ENCODE data around the gene OR4A15.

OR4A15 gene

GRCh38 chr11:55367674-55368073, at the start of gene OR4A15:
Gene OR4A15 (plus strand): TSS chr11:55367974. CDS start chr11:55367974, 0 bp downstream.
- DNase-seq, result no peak

GRCh38 chr11:55324500-55324899, 43.3 kb upstream of the OR4A15 start:
- no peak for DNase-seq

- DNase-seq, result no peak
These were observed 24.9 kb upstream of the OR4A15 start, which contains the start of gene OR4A16 for GRCh38 chr11:55342901-55343300. Gene OR4A16 (plus strand): TSS chr11:55343201. CDS start chr11:55343201, 0 bp downstream.

GRCh38 chr11:55345306-55345705, 22.5 kb upstream of the OR4A15 start:
- DNase-seq, result no peak

GRCh38 chr11:55349032-55349431, 18.7 kb upstream of the OR4A15 start:
- no peak for DNase-seq

GRCh38 chr11:55357560-55358184, 10.1 kb upstream of the OR4A15 start:
- DNase-seq, result no peak

- no peak for DNase-seq
These were observed 33.2 kb downstream of the OR4A15 start for GRCh38 chr11:55401011-55401410.
